NCI-H2081 (cell line): ENCODE measurements around the gene MYH3.

Source experiments
- DNase-seq, 2 experiments: peaks; one replicate each; lab custom pipeline; 2025; lab: John Stamatoyannopoulos, UW

The MYH3 gene

DNA sequence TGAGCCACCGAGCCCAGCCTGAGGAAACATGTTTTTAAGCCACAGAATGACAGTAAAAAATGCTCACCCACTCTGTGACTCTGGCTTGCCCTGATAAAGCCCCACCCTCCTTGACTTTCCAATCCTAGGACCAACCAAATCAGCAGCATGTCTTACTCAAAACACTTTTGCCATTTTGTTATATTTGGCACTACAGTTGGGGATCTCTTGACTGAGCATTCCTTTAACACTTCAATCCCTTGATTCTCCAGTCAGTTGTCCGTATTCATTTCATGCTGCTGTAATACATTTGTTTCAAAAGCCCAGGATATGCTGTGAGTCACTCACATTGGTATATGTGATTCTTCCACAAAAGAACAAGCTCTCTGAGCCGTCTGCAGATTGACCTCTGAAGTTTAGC, 8.2 kb downstream of the MYH3 start:
- no peak for DNase-seq

DNA sequence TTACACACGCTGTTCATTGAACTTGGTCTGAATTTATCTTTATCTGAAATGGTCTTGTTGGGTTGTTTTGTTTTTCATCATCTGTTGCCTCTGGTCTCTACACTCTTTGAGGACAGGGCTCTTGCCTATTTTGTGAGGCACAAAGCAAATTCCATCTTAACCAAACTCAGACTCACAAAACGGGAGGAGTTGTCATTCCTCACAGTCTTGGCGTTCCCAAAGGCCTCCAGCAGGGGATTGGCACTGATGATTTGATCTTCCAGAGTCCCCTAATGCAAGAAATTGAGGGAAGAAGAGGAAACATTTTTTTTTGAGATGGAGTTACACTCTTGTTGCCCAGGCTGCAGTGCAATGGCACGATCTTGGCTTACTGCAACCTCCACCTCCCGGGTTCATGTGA, 8.7 kb downstream of the MYH3 start:
- DNase-seq, result no peak

DNA sequence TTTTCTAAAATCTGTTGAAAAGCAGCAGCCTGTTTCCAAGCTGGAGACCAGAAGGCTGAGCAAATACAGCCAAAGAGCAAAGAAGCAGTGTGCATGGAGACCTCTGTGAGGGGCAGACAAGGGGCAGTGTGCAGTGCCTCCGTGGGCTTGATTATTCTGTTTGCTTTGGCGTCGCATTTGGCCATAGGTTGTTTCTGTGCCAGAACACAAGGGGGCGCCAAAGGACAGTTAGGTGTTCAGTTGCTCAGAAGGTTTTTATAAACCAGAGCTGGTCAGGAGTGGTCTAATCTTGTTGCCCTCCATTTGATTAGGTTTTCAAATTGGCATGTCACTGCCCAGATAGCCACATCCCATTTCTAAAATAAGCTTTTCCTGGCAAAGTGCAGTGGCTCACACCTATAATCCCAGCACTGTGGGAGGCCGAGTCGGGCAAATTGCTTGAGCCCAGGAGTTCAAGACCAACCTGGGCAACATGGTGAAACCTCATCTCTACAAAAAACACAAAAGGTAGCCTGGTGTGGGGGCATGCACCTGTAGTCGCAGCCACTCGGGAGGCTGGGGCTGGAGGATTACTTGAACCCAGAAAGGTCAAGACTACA, 10.6 kb downstream of the MYH3 start:
- DNase-seq, result peak; percentile 12 to 14

DNA sequence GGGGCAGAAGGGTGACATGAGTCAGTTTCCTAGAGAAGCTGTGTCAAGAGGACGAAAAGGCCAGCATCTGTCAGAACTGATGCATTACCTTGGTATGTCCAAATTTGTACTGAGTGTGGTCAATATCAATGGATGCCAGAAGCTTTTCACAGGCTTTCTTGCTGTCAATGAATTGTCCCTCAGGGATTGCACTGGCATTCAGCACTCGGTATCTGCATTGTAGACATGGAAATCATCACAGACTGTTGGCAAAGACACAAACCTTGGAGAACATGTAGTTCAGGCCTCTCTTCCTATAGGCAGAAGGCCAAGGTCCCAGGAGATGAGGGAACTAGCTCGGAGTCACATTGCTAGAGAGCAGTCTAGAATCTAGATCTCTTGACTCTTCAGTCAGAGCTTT, 16.6 kb downstream of the MYH3 start:
- DNase-seq, result no peak

DNA sequence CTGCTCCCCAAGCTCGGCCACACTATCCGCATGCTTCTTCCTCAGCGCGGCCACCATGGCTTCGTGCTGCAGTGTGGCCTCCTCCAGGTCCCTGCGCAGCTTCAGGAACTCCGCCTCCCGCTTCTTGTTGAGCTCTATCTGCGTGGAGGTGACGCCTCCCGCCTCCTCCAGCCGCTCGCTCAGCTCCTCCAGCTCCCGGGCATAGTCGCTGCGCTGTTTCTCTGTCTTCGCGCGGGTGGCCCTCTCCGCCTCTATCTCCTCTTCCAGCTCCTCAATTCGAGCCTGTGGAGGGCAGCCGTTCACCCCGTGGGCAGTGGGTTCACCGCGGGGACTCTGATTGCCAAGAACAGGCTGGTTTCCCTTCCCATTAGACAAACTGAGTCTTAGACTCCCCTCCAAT, 19.0 kb downstream of the MYH3 start:
- no peak for DNase-seq

DNA sequence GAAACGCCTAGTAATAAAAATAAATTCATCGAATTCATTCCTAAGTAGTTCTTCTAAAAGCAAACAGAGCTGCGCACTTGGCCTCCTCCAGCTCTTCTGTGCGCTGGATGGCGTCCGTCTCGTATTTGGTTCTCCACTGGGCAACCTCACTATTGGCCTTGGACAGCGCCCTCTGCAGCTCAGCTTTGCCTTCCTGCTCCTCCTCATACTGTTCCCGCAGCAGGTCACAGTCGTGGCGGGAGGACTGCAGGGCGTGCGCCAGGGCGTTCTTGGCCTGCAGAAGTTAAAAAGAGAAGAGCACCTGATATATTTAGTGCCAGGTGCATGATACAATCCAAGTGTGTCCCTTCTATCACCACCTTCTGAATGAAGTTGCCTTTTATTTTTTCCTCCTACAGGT, 21.8 kb downstream of the MYH3 start:
- no peak for DNase-seq

DNA sequence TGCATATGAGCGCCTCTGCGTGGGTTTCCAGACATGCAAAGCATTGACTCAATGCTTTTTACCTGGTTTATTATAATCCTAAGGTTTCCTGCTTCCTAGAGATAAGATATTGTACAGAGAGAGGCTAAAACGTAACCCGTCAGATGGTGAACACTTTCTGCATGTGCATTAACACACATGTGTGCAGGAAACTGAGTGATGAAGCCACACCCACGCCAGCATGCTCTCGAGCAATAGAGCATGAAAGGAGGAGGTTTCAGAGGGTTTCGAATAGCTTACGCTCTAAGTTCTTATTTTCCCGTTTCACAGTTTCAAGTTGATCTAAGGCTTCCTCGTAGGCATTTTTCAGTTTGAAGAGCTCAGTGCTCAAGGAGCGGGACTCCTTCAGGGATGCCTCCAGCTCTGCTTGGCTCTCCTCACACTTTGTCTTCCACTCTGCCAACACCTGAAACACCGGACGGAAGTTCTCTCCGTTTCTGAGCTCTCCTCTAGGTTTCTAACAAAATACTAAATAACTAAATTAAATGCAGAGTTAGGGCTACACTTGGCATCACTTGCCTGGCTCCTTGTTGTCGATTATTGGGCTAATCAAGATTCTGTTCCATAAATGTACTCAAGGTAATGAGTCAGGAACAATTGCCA, 23.2 kb downstream of the MYH3 start:
- DNase-seq, result no peak

DNA sequence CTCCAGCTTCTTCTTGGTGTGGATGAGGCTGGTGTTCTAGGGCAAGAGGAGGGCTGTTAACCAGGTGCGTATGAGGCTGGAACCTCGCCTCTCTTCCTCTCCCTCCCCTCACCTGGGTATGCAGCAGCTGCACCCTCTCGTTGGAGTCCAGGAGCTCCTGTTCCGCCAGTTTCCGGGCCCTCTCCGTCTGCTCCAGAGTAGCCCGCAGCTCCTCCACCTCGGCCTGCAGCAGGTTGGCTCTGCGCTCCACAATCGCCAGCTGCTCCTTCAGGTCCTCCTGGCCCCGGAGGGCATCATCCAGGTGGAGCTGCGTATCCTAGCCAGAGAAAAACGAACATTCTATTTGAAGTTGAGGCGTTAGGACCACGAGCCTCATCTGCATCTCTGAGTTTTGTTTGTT, 25.4 kb downstream of the MYH3 start:
- no peak for DNase-seq

DNA sequence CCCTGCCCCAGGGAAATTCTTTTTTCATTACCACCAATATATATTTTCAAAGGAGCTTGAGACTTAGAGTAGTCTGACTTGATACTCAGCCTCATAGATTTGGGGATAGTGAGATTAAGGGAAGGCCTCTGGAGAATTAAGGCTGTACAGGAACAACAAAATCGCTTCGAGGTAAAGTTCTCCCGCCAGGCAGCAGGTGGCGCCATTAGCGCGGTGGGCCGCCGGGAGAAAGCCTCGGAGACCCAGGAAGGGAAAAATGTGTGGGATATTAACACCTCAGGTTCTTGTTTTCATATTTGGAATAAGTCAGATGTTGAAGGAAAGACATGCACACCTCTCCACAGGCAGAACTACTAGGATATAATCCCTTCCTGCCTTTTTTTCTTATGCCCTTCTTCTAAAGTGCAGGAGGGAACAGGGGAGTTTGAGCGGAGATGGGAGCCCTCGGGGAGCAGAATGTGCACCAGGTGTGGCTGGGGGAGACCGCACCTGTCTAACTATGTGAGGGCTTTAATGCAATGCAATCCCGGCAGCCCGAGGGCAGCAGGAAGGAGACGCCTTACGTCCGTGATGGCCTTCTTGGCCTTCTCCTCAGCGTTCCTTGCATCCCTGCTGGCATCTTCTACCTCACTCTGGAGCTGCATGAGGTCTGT, 25.9 kb downstream of the MYH3 start:
- DNase-seq, result no peak

DNA sequence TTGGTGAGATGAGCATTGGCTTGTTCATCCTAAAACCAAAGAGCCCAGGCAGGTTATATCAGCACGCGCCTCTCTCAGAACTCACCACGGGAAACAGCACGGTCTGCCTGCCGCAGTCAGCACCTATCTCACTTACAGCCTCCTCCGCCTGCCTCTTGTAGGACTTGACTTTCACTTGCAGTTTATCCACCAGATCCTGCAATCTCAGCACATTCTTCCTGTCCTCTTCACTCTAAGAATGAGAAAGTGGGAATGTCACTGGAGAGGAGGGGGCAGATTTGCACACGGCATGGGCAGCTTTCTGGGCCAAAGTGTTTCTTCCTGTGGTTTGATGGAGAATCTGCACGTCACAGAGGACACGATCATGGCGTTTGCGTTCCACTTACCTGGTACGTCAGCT, 27.4 kb downstream of the MYH3 start:
- no peak for DNase-seq

DNA sequence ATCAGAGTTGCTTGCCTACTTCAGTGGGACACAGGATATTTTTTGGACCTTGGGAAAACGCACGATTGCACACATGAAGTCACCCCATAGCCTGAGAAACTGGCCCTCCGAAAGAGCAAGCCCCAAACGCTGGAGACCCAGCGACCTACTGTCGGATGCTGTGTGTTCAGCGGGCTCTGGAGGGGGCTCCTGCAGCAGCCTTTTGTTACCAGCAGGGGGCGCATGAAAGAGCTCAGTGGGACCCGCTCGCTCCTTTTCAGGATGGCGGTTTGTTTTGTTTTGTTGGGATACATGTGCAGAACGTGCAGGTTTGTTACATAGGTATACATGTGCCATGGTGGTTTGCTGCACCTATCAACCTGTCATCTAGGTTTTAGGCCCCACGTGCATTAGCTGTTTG, 28.4 kb downstream of the MYH3 start:
- no peak for DNase-seq

DNA sequence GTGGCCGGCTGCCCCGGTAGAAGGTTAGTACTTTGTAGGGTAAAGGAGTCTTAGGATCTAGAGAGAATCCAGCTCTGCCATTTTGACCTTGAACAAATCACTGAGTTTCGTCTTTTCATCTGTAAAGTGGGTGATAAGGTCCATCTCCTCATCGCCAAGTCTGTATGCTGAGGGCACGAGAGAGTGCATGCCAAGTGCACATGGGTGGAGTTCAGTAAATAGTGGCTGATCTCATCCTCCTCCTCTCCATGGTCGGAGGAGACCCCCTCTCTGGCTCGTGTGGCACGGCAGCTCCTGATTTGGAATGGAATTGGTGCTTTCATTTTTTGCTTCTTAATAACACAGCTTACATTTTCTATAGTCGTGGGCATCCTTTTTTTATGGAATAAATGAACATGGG, 30.7 kb downstream of the MYH3 start:
- no peak for DNase-seq

DNA sequence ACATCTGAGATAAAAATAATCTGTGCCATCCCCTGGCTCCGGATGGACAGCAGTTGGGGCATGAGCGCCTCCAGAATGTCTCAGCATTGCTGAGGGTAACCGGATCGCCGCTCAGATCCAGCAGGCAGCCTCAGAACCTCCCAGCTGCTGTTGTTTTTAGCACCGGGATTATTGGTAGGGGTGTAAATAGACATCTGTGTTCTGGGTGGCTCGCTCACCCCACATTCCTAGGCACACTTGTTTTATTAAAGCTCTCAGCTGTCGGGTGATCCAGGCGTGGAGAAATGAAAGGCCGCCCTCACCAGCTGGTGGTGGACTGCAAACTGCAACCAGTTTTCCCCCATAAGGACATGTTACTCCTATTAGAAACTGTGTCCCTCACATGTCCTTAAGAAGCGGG, 32.1 kb downstream of the MYH3 start:
- DNase-seq, result no peak

DNA sequence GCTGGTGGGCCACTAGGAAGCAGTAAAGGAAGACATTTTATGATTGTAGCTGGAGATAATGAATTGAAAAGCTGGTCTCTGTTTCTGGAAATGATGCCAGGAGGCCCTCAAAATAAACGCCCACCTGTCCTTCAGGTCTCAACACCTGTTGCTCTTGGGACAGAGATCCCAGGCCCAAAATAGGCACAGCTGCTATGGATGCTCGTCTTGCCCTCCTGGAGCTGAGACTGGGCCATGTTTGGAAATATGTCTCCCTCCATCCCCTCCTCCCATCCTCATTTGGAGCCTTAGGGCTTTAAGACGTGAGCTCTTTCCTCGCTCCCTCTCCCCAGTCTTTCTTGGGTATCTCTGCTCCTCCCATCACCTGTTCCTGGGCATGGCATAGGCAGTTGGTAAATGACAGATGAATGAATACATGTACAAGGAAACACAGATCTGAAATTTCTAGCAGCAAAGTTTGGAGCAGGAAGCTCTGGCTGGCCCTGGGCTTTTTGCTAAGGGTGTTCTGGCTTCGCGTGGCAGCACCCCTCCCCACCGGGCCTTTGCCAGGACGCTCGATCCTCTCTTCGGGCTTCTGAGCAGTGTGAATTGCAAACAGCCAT, 33.3 kb downstream of the MYH3 start:
- no peak for DNase-seq

DNA sequence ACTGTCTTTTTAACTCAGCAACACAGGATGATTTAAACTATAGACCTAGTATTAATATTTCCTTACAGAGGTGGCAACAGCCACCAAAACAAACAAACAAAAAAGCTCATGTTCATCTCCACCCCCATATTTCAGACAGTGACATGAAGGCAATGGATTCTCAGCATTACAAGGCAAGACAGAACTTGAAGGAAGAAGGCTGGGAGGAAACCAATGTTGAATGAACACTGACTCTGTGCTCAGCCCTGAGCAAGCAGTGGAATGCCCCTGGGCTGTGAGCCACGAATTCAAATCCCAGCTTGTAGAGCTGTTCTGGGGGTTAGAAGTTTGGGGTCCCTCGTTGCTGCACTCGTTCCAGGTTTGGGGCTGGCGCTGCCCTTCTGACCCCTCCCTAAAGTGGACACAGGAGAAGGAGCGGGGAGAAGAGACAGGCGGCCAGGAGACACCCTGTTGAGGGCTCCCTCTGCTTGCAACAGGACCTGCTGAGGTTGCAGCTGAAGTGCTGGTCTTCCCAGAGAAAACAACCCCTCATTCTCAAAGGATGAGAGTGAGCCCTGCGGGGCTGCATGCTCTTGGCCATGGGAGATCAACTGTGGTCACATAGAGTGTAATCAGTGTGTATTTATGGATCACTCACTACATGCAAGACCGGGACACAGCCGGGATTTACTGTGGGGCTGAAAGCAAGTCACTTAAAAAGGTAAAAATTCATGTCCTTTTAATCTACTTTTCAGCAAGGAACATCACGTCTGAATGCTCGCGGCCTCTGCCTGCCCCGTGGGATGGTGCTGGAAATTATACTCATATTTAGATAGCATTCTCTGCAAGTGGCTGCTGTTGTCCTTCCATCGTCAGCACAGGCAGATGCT, 34.3 kb downstream of the MYH3 start:
- no peak for DNase-seq

DNA sequence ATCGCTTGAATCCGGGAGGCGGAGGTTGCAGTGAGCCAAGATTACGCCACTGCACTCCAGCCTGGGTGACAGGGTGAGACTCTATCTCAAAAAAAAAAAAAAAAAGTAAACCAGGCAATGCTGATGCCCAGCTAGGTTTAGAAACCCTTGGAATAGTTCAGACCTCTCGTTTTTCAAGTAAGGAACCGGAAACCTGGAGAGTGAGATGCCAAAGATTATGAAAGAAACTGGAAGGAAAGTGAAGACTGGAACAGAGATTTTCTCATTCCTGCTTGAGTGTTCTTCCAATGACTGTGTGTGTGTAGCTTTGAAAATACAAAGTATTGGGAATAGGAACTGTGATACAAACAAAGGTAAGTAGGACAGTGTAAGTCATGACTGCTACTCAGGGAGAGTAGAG, 35.7 kb downstream of the MYH3 start:
- DNase-seq, result no peak

DNA sequence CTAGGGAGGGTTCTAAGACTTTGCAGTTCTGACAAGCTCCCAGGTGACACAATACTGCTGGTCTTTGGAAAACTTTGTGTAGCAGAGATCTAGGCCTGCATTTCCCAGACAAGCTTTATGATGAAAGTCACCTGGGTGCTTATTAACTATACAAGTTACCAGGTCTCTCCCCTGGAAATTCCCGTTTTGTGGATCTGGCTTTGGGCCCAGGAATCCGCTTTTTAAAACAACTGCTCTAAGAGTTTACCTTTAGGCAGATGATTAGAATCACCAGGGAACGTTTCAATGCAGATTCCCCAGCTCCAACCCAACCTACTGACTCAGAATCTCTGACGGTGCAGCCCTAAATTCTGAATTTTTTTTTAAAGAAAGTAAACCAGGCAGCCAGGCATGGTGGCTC, 36.3 kb downstream of the MYH3 start:
- DNase-seq, result no peak

DNA sequence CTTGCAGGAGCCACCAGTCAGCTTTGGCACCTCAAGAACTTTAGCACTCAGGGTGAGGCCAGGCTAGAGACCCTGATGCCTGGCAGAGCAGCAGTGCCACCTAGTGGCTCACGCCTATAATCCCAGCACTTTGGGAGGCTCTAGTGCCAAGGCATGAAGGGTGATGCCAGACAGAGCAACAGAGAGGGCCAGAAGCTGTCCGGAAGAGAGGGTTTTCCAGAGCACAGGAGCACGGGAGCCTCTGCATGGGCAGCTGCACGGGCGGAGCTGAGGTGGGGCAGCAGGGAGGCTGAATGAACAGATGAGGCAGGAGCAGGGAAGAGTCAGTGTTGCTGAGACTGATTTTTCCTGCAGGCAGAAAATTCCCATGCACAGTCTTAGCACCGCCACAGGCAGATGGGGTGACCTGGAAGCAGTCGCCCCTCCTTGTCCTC, 38.9 kb downstream of the MYH3 start:
- peak; percentile 3 to 35 for DNase-seq

DNA sequence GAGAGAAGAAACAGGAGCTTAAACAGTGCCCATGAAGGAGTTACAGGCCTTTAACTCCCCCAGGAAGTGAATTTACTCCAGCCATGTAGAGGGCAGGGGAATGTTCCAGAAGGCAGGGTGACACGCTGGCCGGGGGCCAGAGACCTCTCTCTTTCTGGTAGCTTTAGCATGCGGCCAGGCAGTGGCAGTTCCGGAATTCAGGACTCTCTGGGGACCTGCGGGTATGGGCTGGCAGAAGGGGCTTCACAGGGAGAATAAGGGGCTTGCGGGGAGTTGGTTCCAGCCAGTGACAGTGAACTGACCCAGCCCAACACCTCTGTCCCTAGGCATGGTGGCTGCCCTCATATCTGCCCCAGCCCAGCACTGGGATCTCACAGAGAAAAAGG, 40.0 kb downstream of the MYH3 start:
- DNase-seq, result no peak

DNA sequence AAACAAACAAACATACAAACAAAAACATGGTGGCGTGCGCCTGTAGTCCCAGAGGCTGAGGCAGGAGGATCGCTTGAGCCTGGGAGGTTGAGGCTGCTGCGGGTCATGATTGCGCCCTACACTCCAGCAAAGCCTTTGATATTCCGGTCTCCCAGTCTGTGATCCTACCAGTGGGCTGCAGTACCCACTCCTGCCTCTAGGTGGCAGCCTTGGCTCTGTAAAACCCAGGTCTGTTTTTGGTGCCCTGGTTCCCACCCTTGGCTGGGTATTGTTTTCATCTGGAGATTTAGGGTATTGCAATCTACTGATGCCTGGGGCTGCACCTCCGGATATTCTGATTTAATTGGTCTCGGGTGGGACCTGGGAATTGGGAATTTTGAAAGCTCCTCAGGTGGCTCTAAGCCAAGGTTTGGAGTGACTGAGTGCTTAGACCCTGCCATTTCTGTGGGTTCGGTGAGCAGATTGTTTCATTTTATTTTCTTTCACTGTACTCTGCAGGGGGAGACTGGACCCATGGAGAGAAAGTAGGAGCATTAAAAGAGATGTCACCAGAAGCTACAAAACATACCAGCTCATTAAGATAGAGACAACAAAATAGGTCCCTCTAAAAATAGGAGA, 40.5 kb downstream of the MYH3 start:
- DNase-seq, result peak; percentile 41 to 47

DNA sequence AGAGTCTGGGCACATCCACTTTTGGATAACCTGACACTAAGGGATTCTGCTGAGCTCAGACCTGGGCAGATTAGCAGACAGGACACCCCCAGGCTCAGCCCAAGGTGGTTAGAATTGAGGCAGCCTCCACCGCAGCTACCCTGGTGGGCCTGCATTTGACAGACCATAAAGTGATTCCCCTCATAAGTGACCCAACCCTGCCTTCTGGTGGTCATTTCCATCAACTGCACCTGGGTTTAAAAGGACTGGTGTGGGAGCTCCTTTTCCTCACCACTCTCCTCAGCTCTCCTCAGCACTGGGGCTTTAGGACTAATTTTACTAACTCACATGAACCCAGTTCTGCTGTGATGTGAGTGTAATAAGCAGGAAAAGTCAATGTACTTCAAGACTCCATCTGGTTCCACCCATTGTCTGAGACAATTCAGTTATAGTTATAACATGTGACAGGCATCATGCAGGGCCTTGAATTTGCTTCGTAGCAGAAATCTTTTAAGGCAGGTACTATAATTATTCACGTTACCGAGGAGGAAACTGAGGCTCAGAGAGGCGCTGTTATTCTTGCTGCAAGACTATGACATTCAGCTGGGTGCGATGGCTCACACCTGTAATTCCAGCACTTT, 42.5 kb downstream of the MYH3 start:
- DNase-seq, result peak in 1 of 2 experiments; percentile 10
